Calu3 (cell line): ENCODE measurements around the gene VPS13D. TPM values are rescaled to one million over a fixed set of nuclear protein-coding genes. Genes with fewer than 3 reads are reported as not detected.

ENCODE experiments used
- BruUV-seq: library from RNA; stranded (reverse); fragments of 400-500 nt; replicated peaks from 2 replicates; lab custom pipeline; 2021; lab: Mats Ljungman, UMichigan
- CTCF ChIA-PET: fragments of 300-600 bp; sonication (Branson Sonifier 250); formaldehyde crosslinking; loops from one replicate; lab custom pipeline; 2022; ENCODE audit warnings: antibody characterized with exemption; lab: Charles Lee
- DNase-seq: peaks from one replicate; pipeline ENCODE4 v3.0.0; 2022
- H3K27ac Mint-ChIP-seq: one replicate; pipeline ENCODE4 v1.8.0; 2022; ENCODE audit warnings: mixed read lengths; ENCODE audit not compliant: unreplicated experiment
- H3K27me3 Mint-ChIP-seq: one replicate; pipeline ENCODE4 v1.8.0; 2022; ENCODE audit warnings: mixed read lengths; ENCODE audit not compliant: unreplicated experiment
- H3K36me3 Mint-ChIP-seq: one replicate; pipeline ENCODE4 v1.8.0; 2022; ENCODE audit warnings: mild to moderate bottlenecking, moderate library complexity, mixed read lengths; ENCODE audit not compliant: insufficient read depth, unreplicated experiment
- H3K4me1 Mint-ChIP-seq: one replicate; pipeline ENCODE4 v1.8.0; 2022; ENCODE audit warnings: mild to moderate bottlenecking, low read depth, mixed read lengths; ENCODE audit not compliant: unreplicated experiment
- H3K4me3 Mint-ChIP-seq: one replicate; pipeline ENCODE4 v1.8.0; 2022; ENCODE audit warnings: mild to moderate bottlenecking, low read depth, moderate library complexity, mixed read lengths; ENCODE audit not compliant: unreplicated experiment
- H3K9me3 Mint-ChIP-seq: one replicate; pipeline ENCODE4 v1.8.0; 2022; ENCODE audit warnings: low read depth, mixed read lengths; ENCODE audit not compliant: unreplicated experiment
- intact Hi-C: fragments of 100-400 bp; cut with micrococcal nuclease; formaldehyde crosslinking; loops from one replicate; pipeline ENCODE4 v1.10.0; 2022; ENCODE audit not compliant: unreplicated experiment
- total RNA-seq: library from RNA; stranded (reverse); gene quantifications from 2 replicates; pipeline ENCODE4 v1.2.3, GENCODE V29; 2022
- TF ChIP-seq, protein P1 (sequence below): fragments of 200-600 bp; IDR thresholded peaks from one replicate; pipeline ENCODE4 v1.8.0; 2022; ENCODE audit warnings: antibody characterized with exemption; ENCODE audit not compliant: unreplicated experiment

The VPS13D gene
- total RNA-seq, 1 experiment from 2014 or later = 30.6 TPM

DNA sequence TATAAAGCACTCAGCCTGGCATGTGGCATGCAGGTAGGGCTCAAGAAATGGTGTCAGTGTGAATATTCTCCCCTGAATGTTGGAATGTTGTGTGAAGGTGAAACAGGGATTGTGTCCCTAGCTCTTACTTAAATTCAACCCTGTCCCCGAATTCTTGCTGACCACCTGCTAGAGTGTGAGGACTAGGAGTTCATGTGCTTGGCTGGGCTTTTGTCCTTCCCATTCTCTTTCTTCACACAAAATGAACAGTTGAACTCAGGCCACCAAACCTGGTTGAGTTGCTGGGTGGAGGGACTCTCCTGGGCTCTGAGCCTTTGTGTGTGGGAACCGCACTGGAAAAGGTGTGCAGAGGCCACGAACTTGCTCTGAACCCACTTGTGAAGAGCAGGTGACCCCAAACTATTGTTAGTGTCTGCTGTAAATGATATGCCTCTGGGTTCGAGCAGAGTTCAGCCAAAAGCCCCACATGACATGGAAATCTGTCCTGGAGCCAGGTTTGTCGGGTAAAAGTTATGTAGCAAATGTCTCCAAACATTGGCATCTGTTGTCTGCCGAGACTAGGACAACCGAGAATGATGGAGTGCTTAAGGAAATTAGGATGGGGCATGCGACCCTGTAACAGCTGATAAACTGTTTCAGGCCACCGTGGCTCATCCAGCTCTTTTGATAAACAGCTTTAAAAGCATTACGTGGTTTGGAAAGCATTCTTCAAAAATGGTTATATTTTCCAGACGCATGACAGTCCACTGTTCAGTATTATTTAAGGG, 243.9 kb downstream of the VPS13D start:
- intact Hi-C loops = no loop called here
- Mint-ChIP-seq H3K27me3 (no peaks in the 10 kb centered on the region), H3K4me3 (no peak overlapping the region), H3K36me3 (peaks cover 18% of the 10 kb centered on the region), H3K4me1 (peaks cover 34% of the 10 kb centered on the region), H3K9me3 (no peaks in the 10 kb centered on the region), H3K27ac (no peak overlapping the region)
- DNase-seq = no peak
- TF ChIP-seq, protein P1, sequence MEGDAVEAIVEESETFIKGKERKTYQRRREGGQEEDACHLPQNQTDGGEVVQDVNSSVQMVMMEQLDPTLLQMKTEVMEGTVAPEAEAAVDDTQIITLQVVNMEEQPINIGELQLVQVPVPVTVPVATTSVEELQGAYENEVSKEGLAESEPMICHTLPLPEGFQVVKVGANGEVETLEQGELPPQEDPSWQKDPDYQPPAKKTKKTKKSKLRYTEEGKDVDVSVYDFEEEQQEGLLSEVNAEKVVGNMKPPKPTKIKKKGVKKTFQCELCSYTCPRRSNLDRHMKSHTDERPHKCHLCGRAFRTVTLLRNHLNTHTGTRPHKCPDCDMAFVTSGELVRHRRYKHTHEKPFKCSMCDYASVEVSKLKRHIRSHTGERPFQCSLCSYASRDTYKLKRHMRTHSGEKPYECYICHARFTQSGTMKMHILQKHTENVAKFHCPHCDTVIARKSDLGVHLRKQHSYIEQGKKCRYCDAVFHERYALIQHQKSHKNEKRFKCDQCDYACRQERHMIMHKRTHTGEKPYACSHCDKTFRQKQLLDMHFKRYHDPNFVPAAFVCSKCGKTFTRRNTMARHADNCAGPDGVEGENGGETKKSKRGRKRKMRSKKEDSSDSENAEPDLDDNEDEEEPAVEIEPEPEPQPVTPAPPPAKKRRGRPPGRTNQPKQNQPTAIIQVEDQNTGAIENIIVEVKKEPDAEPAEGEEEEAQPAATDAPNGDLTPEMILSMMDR = no peak
- BruUV-seq = no TSS peak
- CTCF ChIA-PET = no interaction called here

GRCh38 chr1:12475101-12475500, 245.3 kb downstream of the VPS13D start:
- peaks cover 32% of the 10 kb centered on the region for H3K4me1 Mint-ChIP-seq
- H3K36me3 Mint-ChIP-seq = peaks cover 19% of the 10 kb centered on the region
- H3K9me3 Mint-ChIP-seq = no peaks in the 10 kb centered on the region
- H3K27ac Mint-ChIP-seq = peak overlapping the region; percentile 42
- DNase-seq = no peak
- no peak overlapping the region for H3K4me3 Mint-ChIP-seq
- intact Hi-C loops = loop anchor here (5.0 kb wide), 1 partner anchor 122 kb away; no protein-coding TSS in a partner anchor
- CTCF ChIA-PET = interaction anchor here (0.6 to 1.5 kb wide), 3 partner anchors 38 to 273 kb away, joined by 3 read pairs; no protein-coding TSS in a partner anchor
- BruUV-seq = no TSS peak
- TF ChIP-seq, protein P1 = no peak
- no peaks in the 10 kb centered on the region for H3K27me3 Mint-ChIP-seq

DNA sequence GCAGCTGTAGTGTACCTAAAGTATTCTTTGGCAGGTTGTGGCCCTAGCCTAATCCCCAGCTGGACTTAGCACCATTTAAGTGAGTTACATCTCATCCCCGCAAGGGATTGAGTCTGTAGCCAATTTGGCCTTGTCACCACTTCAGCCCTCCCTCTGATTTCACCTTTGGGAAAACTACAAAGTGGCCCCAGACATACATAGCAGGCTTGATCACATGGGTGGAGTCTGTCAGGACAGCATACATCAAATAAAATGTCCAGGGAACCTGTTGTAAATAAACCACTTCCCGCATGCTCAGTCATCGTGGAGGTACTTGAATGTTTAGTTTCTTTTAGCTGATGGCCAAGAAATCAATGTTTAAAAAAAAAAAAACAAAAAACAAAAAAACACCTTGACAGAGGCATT, 245.7 kb downstream of the VPS13D start:
- peak overlapping the region; percentile 99 for H3K27ac Mint-ChIP-seq
- intact Hi-C loops = loop anchor here (5.0 kb wide), 1 partner anchor 122 kb away; no protein-coding TSS in a partner anchor
- CTCF ChIA-PET = interaction anchor here (0.7 to 1.5 kb wide), 4 partner anchors 39 to 184 kb away, joined by 3 read pairs; no protein-coding TSS in a partner anchor
- H3K36me3 Mint-ChIP-seq = peaks cover 19% of the 10 kb centered on the region
- H3K4me3 Mint-ChIP-seq = no peak overlapping the region
- peak; percentile 36 for DNase-seq
- no peaks in the 10 kb centered on the region for H3K27me3 Mint-ChIP-seq
- peaks cover 32% of the 10 kb centered on the region for H3K4me1 Mint-ChIP-seq
- no TSS peak for BruUV-seq
- TF ChIP-seq, protein P1 = no peak
- H3K9me3 Mint-ChIP-seq = no peaks in the 10 kb centered on the region

GRCh38 chr1:12475947-12476346, 246.1 kb downstream of the VPS13D start:
- H3K36me3 Mint-ChIP-seq = peaks cover 19% of the 10 kb centered on the region
- CTCF ChIA-PET = interaction anchor here (0.7 to 1.5 kb wide), 4 partner anchors 39 to 183 kb away, joined by 3 read pairs; no protein-coding TSS in a partner anchor
- no peaks in the 10 kb centered on the region for H3K9me3 Mint-ChIP-seq

More at GRCh38 chr1:12475947-12476346, 246.1 kb downstream of the VPS13D start:
- no peak for DNase-seq
- H3K4me1 Mint-ChIP-seq = peaks cover 36% of the 10 kb centered on the region
- no peak overlapping the region for H3K4me3 Mint-ChIP-seq
- TF ChIP-seq, protein P1 = no peak
- no TSS peak for BruUV-seq
- no peaks in the 10 kb centered on the region for H3K27me3 Mint-ChIP-seq
- intact Hi-C loops = loop anchor here (5.0 kb wide), 1 partner anchor 121 kb away; no protein-coding TSS in a partner anchor
- H3K27ac Mint-ChIP-seq = peak overlapping the region; percentile 99
